ENCODE results near the gene ETDC.
"Not testable (repeated sequence)": the region's sequence is repeated elsewhere in the genome, so short reads cannot be mapped to it uniquely, and the experiment has no call there.

GRCh38 chrX:135263376-135263775 lies 45.9 kb upstream of the ETDC start:
- not testable (repeated sequence) for TF ChIP-seq CTCF, POLR2A, EP300, POLR2AphosphoS5 (IDR thresholded peaks at IDR 0.05)
